K562 (cell line): ENCODE results near the gene CD52.

ENCODE experiments used
- ATF1 ChIP-seq, 2 experiments: fragments of 450-650 bp in 1 of 2; IDR thresholded peaks; 2 replicates each; pipeline ENCODE4 v1.6.1; 2016; ENCODE audit warnings: missing compliant biosample characterization in 1 of 2, missing genetic modification characterization in 1 of 2
- ESRRB ChIP-seq: fragments of 250-450 bp; sonication (Bioruptor Pico); IDR thresholded peaks from 2 replicates; pipeline ENCODE4 v1.5.0; 2020; ENCODE audit warnings: mild to moderate bottlenecking, moderate library complexity, borderline replicate concordance
- POLR2A ChIP-seq: fragments of 450-650 bp; conservative IDR thresholded peaks from 2 replicates; pipeline ENCODE4 v1.6.1; 2016
- POLR2G ChIP-seq: fragments of 200-400 bp; formaldehyde crosslinking; IDR thresholded peaks from 2 replicates; pipeline ENCODE4 v1.6.1; 2017; ENCODE audit warnings: low read depth, mild to moderate bottlenecking, antibody characterized with exemption, low read length, moderate library complexity
- RBBP5 ChIP-seq: fragments of 200-600 bp; sonication (generic); IDR thresholded peaks from 2 replicates; pipeline ENCODE4 v1.6.1; 2012; ENCODE audit warnings: borderline replicate concordance, mild to moderate bottlenecking, low read length, control low read depth, inconsistent platforms; ENCODE audit not compliant: insufficient read depth, poor library complexity, severe bottlenecking
- TARDBP ChIP-seq: fragments of 450-650 bp; IDR thresholded peaks from 2 replicates; pipeline ENCODE4 v1.6.1; 2016
- ZBTB33 ChIP-seq: sonication (generic); formaldehyde crosslinking; IDR thresholded peaks from 2 replicates; pipeline ENCODE4 v1.8.1; 2023; ENCODE audit warnings: mild to moderate bottlenecking, missing genetic modification reagents

- TF ChIP-seq ATF1 (CRISPR knock-in tag; IDR thresholded peaks at IDR 0.05) = no peak
- TF ChIP-seq ATF1 (tag; IDR thresholded peaks at IDR 0.05) = no peak
- TF ChIP-seq ZBTB33 (CRISPR knock-in tag) = no peak
- no peak for TF ChIP-seq TARDBP
- TF ChIP-seq POLR2A = no peak
- TF ChIP-seq RBBP5 = no peak
- no peak for TF ChIP-seq POLR2G
- no peak for TF ChIP-seq ESRRB
These were observed 20.5 kb upstream of the CD52 start for GRCh38 chr1:26297057-26297790.
